Breast epithelium (tissue), 3 donors: Measurements from ENCODE around the gene HMGB4.

Experiments
- POLR2A ChIP-seq: fragments of 450-650 bp; IDR thresholded peaks from one replicate; pipeline ENCODE4 v1.6.1; 2016; ENCODE audit warnings: antibody characterized with exemption, mild to moderate bottlenecking, moderate library complexity
- POLR2AphosphoS5 ChIP-seq, 3 donors: sonication (generic); formaldehyde crosslinking; IDR thresholded peaks; one replicate each; pipeline ENCODE4 v1.6.1; 2017; ENCODE audit warnings: antibody characterized with exemption in 3 of 3
- TF ChIP-seq, protein P1 (sequence below), 3 donors: fragments of 450-650 bp; IDR thresholded peaks; one replicate each; pipeline ENCODE4 v1.5.1; 2016 to 2017; ENCODE audit warnings: antibody characterized with exemption in 3 of 3, mild to moderate bottlenecking in 3 of 3, moderate library complexity in 3 of 3

DNA sequence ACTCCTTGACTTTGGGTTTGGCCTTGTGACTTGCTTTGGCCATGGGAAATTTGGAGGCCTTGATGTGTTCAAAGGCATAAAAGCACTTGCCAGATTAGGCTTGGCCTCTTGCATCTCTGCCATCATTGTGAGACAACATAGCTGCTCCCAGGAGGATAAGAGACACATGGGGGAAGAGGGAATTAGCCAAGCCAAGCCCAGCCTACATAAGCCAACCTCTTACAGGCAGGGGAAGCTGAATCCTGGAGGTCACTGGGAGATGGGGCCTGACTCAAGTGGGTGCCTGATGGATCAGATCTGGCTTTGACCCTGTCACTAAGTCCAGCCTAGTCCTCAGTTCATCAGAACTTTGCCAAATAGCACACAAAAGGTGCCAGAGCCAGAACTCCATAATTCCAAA lies 37.6 kb upstream of the HMGB4 start:
- TF ChIP-seq POLR2A, result no peak
- TF ChIP-seq, protein P1, sequence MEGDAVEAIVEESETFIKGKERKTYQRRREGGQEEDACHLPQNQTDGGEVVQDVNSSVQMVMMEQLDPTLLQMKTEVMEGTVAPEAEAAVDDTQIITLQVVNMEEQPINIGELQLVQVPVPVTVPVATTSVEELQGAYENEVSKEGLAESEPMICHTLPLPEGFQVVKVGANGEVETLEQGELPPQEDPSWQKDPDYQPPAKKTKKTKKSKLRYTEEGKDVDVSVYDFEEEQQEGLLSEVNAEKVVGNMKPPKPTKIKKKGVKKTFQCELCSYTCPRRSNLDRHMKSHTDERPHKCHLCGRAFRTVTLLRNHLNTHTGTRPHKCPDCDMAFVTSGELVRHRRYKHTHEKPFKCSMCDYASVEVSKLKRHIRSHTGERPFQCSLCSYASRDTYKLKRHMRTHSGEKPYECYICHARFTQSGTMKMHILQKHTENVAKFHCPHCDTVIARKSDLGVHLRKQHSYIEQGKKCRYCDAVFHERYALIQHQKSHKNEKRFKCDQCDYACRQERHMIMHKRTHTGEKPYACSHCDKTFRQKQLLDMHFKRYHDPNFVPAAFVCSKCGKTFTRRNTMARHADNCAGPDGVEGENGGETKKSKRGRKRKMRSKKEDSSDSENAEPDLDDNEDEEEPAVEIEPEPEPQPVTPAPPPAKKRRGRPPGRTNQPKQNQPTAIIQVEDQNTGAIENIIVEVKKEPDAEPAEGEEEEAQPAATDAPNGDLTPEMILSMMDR (IDR thresholded peaks at IDR 0.05), result no peak
- no peak for TF ChIP-seq POLR2AphosphoS5 (IDR thresholded peaks at IDR 0.05)
